Esophagus (tissue), 2 donors: ENCODE results near the gene KRTAP12-4. TPM values are rescaled to one million over a fixed set of nuclear protein-coding genes. Genes with fewer than 3 reads are reported as not detected.
"Not testable (repeated sequence)": the region's sequence is repeated elsewhere in the genome, so short reads cannot be mapped to it uniquely, and the experiment has no call there.

Experiments used
- H3K27ac ChIP-seq, 2 donors: one replicate each; pipeline ENCODE4 v1.5.1; 2013; ENCODE audit warnings: low read depth in 2 of 2, mild to moderate bottlenecking in 2 of 2, inconsistent platforms in 1 of 2, low read length in 1 of 2, moderate library complexity in 1 of 2
- H3K27me3 ChIP-seq, 2 donors: one replicate each; pipeline ENCODE4 v1.6.1; 2013; ENCODE audit warnings: low read length in 2 of 2, control low read depth in 1 of 2, mild to moderate bottlenecking in 1 of 2; ENCODE audit not compliant: insufficient read depth in 2 of 2, control insufficient read depth in 1 of 2
- H3K36me3 ChIP-seq, 2 donors: one replicate each; pipeline ENCODE4 v1.6.1; 2013; ENCODE audit warnings: low read length in 1 of 2; ENCODE audit not compliant: control insufficient read depth in 2 of 2, insufficient read depth in 2 of 2
- H3K4me1 ChIP-seq, 2 donors: one replicate each; pipeline ENCODE4 v1.6.1; 2013; ENCODE audit warnings: low read length in 1 of 2; ENCODE audit not compliant: control insufficient read depth in 2 of 2, insufficient read depth in 2 of 2
- H3K4me3 ChIP-seq, 2 donors: one replicate each; pipeline ENCODE4 v1.5.1; 2013; ENCODE audit warnings: low read length in 2 of 2, mild to moderate bottlenecking in 2 of 2, low read depth in 1 of 2, moderate library complexity in 1 of 2
- H3K9me3 ChIP-seq, 2 donors: one replicate each; pipeline ENCODE4 v1.6.1; 2013; ENCODE audit warnings: mild to moderate bottlenecking in 2 of 2, low read depth in 1 of 2, low read length in 1 of 2, moderate library complexity in 1 of 2; ENCODE audit not compliant: control insufficient read depth in 2 of 2, insufficient read depth in 1 of 2
- WGBS, 2 donors: extraction: QIAGEN DNeasy Blood & Tissue Kit; methylation state at CpG; one replicate each; pipeline ENCODE4 v1.1.7; 2013; 5-methylcytosine and 5-hydroxymethylcytosine counted together
- polyA plus RNA-seq, 2 donors: library from polyadenylated mRNA; stranded (reverse); fragments of 200-250 nt; gene quantifications; one replicate each; pipeline ENCODE4 v1.2.3, GENCODE V29; 2013
- donor health status: healthy with polysubstance abuse.
- donor health status: Bipolar disorder and iron deficiency.

KRTAP12-4 gene
- polyA plus RNA-seq, 2 donors = not detected

DNA sequence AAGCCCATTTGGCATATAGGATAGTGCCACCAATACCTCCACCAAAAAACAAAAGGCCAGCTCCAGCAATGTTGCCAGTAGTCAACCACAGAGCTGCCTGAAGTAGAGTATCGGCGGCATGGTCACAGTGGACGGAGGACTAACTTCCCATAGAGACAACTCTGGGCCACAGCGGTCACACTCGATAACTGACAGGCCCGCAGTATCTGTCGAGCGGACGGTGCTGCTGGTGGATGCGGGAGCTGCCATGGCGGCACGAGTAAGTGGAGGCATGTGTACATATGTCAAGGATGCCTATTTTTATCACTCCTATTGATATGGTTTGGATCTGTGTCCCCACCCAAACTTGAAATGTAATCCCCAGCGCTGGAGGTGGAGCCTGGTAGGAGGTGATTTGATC lies 23.4 kb upstream of the KRTAP12-4 start:
- Histone ChIP-seq H3K4me1 (no peaks in the 10 kb centered on the region), H3K27me3 (no peaks in the 10 kb centered on the region), H3K27ac (no peak overlapping the region), H3K4me3 (no peak overlapping the region), H3K36me3 (no peaks in the 10 kb centered on the region), H3K9me3 (no peaks in the 10 kb centered on the region)
- 92 to 94% methylated on average over 13 of the region's 13 CpGs for WGBS, 2 donors

DNA sequence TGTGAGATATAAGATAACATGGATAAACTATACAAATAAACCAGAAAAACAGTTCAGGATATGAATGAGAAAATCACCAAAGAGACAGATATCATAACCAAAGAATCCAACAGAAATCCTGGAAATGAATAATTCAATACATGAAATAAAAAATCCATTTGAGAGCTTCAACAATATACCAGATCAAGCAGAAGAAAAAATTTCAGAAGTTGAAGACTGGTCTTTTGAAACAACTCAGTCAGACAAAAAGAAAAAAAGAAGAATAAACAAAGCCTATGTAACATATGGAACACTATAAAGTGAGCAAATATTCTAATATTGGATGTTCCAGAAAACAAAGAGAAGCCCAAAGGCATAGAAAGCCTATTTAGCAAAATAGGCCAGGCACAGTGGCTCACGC lies 17.5 kb upstream of the KRTAP12-4 start:
- Histone ChIP-seq H3K9me3 (peaks cover 2 to 6% of the 10 kb centered on the region in 2 donors), H3K27me3 (no peaks in the 10 kb centered on the region), H3K36me3 (no peaks in the 10 kb centered on the region), H3K4me1 (no peaks in the 10 kb centered on the region), H3K4me3 (no peak overlapping the region), H3K27ac (no peak overlapping the region)
- WGBS, 2 donors = 88 to 96% methylated on average over 1 of the region's 1 CpG

DNA sequence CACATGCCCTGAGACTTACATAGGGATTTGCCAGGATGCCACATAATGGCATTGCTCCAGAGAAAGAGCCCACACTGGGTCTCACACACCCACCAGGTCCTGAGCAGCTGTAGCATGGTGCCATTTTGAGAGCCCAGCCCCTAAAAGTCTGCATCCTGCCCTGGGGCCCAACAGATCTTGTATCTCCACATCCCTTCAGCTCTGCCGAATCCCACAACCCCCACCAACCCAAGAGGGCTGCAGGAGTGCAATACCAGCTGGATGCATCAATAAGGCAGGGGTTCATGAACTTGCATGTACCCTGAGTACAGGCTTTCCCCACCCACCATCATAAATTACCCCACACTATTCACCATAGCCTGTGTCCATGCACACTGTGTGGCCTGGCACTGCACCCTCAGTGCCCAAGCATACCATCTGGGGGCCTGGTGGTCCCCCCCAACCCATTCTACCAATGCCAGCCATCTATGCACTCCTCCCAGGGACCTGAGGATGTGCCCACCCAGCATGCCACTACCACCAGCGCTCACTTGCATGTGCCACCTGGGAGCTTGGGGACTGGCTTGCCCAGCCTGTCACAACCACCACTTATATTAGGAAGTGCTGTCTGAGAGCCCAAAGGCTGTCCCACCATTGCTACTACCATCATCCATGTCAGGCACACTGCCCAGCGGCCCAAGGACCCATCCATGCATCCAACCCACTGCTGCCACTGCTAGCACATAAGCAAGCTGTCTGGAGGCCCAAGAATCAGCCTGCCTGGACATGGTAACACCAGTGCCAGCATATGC lies 16.4 kb upstream of the KRTAP12-4 start:
- 69 to 84% methylated on average over 3 of the region's 3 CpGs for WGBS, 2 donors
- no peak overlapping the region for H3K27ac ChIP-seq
- H3K4me1 ChIP-seq = no peaks in the 10 kb centered on the region

DNA sequence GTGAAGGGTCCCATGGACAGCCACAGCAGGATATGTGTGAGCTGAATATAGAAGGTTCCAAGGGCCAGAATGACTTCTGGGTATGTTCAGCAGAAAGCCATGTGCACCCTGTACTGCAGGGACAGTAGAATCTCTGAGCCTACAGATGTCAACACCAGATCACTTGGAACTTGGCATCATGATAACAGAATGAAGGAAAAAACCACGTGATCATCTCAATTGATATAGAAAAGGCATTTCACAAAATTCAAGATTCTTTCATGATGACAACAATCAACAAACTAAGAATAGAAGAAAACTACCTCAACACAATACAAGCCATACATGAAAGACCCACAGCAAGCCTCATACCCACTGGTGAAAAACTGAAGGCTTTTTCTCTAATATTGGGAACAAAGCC lies 13.2 kb upstream of the KRTAP12-4 start:
- 57 to 72% methylated on average over 1 of the region's 1 CpG for WGBS, 2 donors

More for the DNA sequence above, 16.4 kb upstream of the KRTAP12-4 start:
- Histone ChIP-seq H3K4me3 (no peak overlapping the region), H3K27me3 (no peaks in the 10 kb centered on the region), H3K36me3 (no peaks in the 10 kb centered on the region), H3K9me3 (peaks cover 2 to 6% of the 10 kb centered on the region in 2 donors)

DNA sequence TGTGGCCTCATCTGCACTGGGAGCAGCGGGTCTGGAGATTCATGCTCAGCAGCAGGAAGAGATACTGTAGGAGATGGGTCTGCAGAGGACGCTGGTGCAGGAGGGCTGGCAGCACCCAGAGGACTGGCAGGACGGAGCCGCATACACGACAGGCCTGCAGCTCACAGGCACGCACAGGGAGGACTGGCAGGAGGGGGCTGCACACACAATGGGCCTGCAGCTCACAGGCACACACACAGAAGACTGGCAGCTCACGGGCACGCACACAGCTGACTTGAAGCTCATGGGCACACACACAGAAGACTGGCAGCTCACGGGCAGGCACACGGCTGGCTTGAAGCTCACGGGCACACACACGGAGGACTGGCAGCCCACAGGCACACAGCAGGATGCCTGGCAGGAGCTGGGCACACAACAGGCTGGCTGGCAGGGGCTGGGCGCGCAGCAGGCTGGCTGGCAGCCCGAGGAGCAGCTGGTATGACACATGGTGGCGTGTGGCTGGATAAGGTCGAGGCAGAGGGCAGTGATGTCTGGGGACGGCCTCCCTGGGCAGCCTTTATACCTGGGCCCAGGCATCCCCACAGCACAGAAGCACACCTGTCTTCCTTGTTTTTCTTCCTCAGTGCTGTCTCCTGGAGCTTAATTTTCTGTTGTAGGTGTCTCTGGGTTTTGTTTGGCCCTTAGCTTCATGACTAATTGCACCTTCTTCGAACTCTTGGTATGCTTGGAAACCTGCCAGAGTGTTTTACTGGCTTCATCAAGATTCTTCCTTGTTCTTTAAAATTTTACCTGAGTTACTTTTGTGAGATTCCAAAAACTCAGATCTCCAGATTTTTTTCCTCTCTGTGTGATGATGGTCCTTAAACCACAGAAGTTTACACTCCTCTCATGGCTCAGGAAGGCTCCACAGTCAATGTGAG lies 12.2 kb upstream of the KRTAP12-4 start, which contains the start of gene KRTAP12-2:
Gene KRTAP12-2, minus strand, starts transcription at position 527 of the 920 bp plus-strand sequence. Its CDS starts 41 bp downstream, at position 486.
- no peaks in the 10 kb centered on the region for H3K27me3 ChIP-seq
- no peaks in the 10 kb centered on the region for H3K36me3 ChIP-seq
- H3K9me3 ChIP-seq = peaks cover 2 to 6% of the 10 kb centered on the region in 2 donors
- no peak within 1 kb of the TSS for H3K4me3 ChIP-seq
- WGBS, 2 donors = 44 to 46% methylated on average over 19 of the region's 19 CpGs
- no peak within 1 kb of the TSS for H3K27ac ChIP-seq
- H3K4me1 ChIP-seq = no peaks in the 10 kb centered on the region

More for the DNA sequence above, 13.2 kb upstream of the KRTAP12-4 start:
- Histone ChIP-seq H3K4me1 (no peaks in the 10 kb centered on the region), H3K27ac (no peak overlapping the region), H3K36me3 (no peaks in the 10 kb centered on the region), H3K4me3 (no peak overlapping the region), H3K9me3 (peaks cover 2 to 6% of the 10 kb centered on the region in 2 donors), H3K27me3 (no peaks in the 10 kb centered on the region)

DNA sequence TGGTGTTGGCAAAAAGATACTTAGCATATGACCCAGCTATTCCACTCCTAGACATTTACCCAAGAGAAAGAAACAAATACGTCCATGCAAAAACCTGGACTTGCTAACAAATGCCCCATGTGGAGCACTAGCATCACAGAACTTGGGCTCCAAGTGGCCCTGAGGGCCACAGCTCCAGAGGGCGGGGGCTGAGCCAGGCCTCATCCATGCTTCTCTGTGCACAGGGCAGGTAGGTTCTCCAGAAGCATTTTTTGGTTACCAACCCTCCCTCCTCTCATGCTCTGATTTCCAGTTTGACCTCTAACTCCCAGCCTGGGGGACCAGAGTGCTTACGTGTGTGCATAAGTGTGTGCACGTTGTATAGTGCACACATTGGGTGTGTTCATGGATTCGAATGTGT lies 10.2 kb upstream of the KRTAP12-4 start:
- H3K27me3 ChIP-seq = no peaks in the 10 kb centered on the region
- H3K9me3 ChIP-seq = no peaks in the 10 kb centered on the region
- no peak overlapping the region for H3K4me3 ChIP-seq
- WGBS, 2 donors = 80 to 90% methylated on average over 5 of the region's 5 CpGs
- no peak overlapping the region for H3K27ac ChIP-seq
- no peaks in the 10 kb centered on the region for H3K36me3 ChIP-seq
- no peaks in the 10 kb centered on the region for H3K4me1 ChIP-seq

DNA sequence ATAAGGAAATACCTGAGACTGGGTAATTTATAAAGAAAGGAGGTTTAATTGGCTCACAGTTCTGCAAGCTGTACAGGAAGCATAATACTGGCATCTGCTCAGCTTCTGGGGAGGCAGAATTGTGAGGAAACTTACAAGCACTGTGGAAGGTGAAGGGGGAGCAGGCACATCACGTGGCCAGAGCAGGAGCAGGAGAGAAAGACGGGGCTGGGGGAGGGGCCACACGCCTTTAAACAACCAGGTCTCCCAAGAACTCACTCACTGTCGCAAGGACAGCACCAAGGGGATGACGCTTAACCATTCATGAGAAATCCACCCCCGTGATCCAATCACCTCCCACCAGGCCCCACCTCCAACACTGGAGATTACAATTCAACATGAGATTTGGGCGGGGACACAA lies 7.1 kb upstream of the KRTAP12-4 start:
- not testable (repeated sequence) for H3K9me3 ChIP-seq, H3K4me3 ChIP-seq, H3K36me3 ChIP-seq, H3K27ac ChIP-seq, H3K4me1 ChIP-seq, H3K27me3 ChIP-seq
- 53 to 72% methylated on average over 6 to 7 of the region's 7 CpGs for whole genome bisulfite sequencing, 2 donors

DNA sequence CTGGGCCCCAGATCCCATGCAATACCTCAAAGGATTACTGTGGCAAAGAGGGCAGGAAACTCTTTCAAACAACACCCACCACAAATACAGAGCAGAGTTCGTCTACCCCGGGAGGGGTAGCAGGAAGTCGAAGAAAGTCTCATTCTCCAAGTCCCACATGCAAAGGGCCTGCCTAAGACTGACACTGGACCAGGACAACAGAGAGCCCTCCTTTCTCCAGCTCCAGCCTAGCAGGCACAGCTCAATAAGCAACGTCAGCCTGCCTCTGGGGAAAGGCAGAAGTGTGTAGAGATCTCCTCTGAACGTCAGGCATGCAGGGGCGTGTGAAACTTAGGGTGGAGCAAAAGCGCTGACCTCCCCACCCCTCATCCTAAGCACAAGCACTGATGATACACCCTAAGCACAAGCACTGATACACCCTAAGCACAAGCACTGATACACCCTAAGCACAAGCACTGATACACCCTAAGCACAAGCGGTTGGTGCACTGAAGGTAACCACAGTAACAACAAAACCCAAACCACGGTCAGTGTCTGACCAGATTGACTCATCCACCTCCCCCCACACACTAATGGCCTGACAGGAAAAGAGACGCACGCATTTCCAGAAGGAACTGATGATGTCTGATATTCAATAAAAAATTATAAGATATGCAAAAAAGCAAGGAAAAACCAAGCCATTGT lies 4.6 kb upstream of the KRTAP12-4 start:
- no peaks in the 10 kb centered on the region for H3K9me3 ChIP-seq
- no peaks in the 10 kb centered on the region for H3K36me3 ChIP-seq
- 34 to 51% methylated on average over 11 of the region's 11 CpGs for WGBS, 2 donors
- H3K4me1 ChIP-seq = peaks cover 0 to 6% of the 10 kb centered on the region in 2 donors
- H3K27me3 ChIP-seq = no peaks in the 10 kb centered on the region
- no peak overlapping the region for H3K4me3 ChIP-seq
- H3K27ac ChIP-seq = no peak overlapping the region

DNA sequence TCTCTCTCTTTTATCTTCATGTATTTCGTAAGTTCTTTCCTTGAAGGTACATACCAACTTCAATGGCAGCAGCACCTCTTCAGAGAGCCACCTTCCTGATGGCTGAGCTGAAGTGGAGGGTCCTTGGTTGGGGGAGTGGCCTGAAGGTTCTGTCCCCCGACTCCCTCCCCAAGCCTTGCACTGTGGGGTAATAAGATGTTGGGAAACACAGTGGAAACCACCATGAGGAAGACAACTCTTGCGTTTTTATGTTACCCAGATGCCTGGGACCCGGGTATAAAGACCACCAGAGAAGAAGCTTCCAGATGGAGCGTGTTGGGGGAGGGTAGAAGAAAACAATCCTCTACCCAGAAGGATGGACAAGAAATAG lies 4.1 kb upstream of the KRTAP12-4 start:
- Histone ChIP-seq H3K4me3 (no peak overlapping the region), H3K9me3 (no peaks in the 10 kb centered on the region), H3K4me1 (peaks cover 0 to 6% of the 10 kb centered on the region in 2 donors), H3K27ac (no peak overlapping the region), H3K27me3 (no peaks in the 10 kb centered on the region), H3K36me3 (no peaks in the 10 kb centered on the region)
- 82 to 85% methylated on average over 5 of the region's 5 CpGs for WGBS, 2 donors
